ENCODE measurements around the gene GRIP1.
A peak's percentile ranks its signal among the peaks of the same experiment; 100 is the strongest.

Gene GRIP1

GRCh38 chr12:66640691-66641460, 38.0 kb downstream of the GRIP1 start:
- no peak for DNase-seq (ENCODE audit: low spot score)

GRCh38 chr12:66638666-66639065, 40.2 kb downstream of the GRIP1 start:
- no peak for DNase-seq (ENCODE audit: low spot score)

GRCh38 chr12:66637699-66638301, 41.1 kb downstream of the GRIP1 start:
- DNase-seq (ENCODE audit: low spot score): no peak

GRCh38 chr12:66636771-66637170, 42.1 kb downstream of the GRIP1 start:
- peak; percentile 92 for DNase-seq (ENCODE audit: low spot score)

GRCh38 chr12:66633676-66634075, 45.2 kb downstream of the GRIP1 start:
- DNase-seq (ENCODE audit: low spot score): no peak

GRCh38 chr12:66629138-66629870, 49.6 kb downstream of the GRIP1 start:
- DNase-seq (ENCODE audit: low spot score): no peak

- DNase-seq (ENCODE audit: low spot score): no peak
Observed at GRCh38 chr12:66627988-66628317, 50.9 kb downstream of the GRIP1 start.

- DNase-seq (ENCODE audit: low spot score): no peak
Observed at GRCh38 chr12:66627270-66627987, 51.4 kb downstream of the GRIP1 start.

GRCh38 chr12:66624806-66625205, 54.1 kb downstream of the GRIP1 start:
- DNase-seq (ENCODE audit: low spot score): no peak

- DNase-seq (ENCODE audit: low spot score): no peak
Observed at GRCh38 chr12:66623455-66623854, 55.4 kb downstream of the GRIP1 start.

- no peak for DNase-seq (ENCODE audit: low spot score)
Observed at GRCh38 chr12:66620688-66621087, 58.2 kb downstream of the GRIP1 start.

- DNase-seq (ENCODE audit: low spot score): no peak
Observed at GRCh38 chr12:66620026-66620425, 58.9 kb downstream of the GRIP1 start.

- no peak for DNase-seq (ENCODE audit: low spot score)
Observed at GRCh38 chr12:66617991-66618390, 60.9 kb downstream of the GRIP1 start.

GRCh38 chr12:66612090-66612775, 66.6 kb downstream of the GRIP1 start:
- DNase-seq (ENCODE audit: low spot score): no peak

GRCh38 chr12:66607147-66607546, 71.7 kb downstream of the GRIP1 start:
- DNase-seq (ENCODE audit: low spot score): no peak

- no peak for DNase-seq (ENCODE audit: low spot score)
Observed at GRCh38 chr12:66605293-66605692, 73.6 kb downstream of the GRIP1 start.

GRCh38 chr12:66603981-66604479, 74.8 kb downstream of the GRIP1 start:
- DNase-seq (ENCODE audit: low spot score): no peak

- DNase-seq (ENCODE audit: low spot score): no peak
Observed at GRCh38 chr12:66603461-66603860, 75.4 kb downstream of the GRIP1 start.

GRCh38 chr12:66602483-66603143, 76.3 kb downstream of the GRIP1 start:
- no peak for DNase-seq (ENCODE audit: low spot score)

- DNase-seq (ENCODE audit: low spot score): no peak
Observed at GRCh38 chr12:66600903-66601302, 78.0 kb downstream of the GRIP1 start.

GRCh38 chr12:66599816-66600215, 79.1 kb downstream of the GRIP1 start:
- no peak for DNase-seq (ENCODE audit: low spot score)

Measured in globus pallidus (tissue), 1 donor.